K562 (cell line): ENCODE data around the gene CHST13.

Experiments
- CTCF ChIP-seq, 3 experiments: IDR thresholded peaks in 2 of 3; conservative IDR thresholded peaks in 1 of 3; 2 replicates each; pipeline ENCODE4 v1.5.1; 2011 to 2012; ENCODE audit warnings: low read length in 3 of 3, mild to moderate bottlenecking in 3 of 3, control low read depth in 2 of 3, improper control_type of control experiment in 1 of 3, inconsistent platforms in 1 of 3, low read depth in 1 of 3, mixed read lengths in 1 of 3, moderate library complexity in 1 of 3; ENCODE audit not compliant: insufficient read depth in 2 of 3
- SRSF3 ChIP-seq: fragments of 200-400 bp; formaldehyde crosslinking; IDR thresholded peaks from 2 replicates; pipeline ENCODE4 v1.6.1; 2016; ENCODE audit warnings: mild to moderate bottlenecking, low read length, moderate library complexity; ENCODE audit not compliant: insufficient read depth
- SRSF9 ChIP-seq: fragments of 200-400 bp; formaldehyde crosslinking; IDR thresholded peaks from 2 replicates; pipeline ENCODE4 v1.6.1; 2017; ENCODE audit warnings: low read depth, low read length, borderline replicate concordance

- TF ChIP-seq SRSF3 = no peak
- TF ChIP-seq SRSF9 = no peak
- TF ChIP-seq CTCF (IDR thresholded peaks at IDR 0.05 in 2 of 3, conservative IDR thresholded peaks at IDR 0.05 in 1 of 3; ENCODE audit: insufficient read depth in 2 of 3, low read depth in 1 of 3, low read length in 3 of 3) = no peak
These were observed 3.1 kb downstream of the CHST13 start for GRCh38 chr3:126527006-126527405.
